Measurements from ENCODE around the gene CIZ1. TPM values are rescaled to one million over a fixed set of nuclear protein-coding genes. Genes with fewer than 3 reads are reported as not detected.

Gene CIZ1
- total and polyA plus RNA-seq, 10 of the 15 experiments (the other 5 are each of a cell fraction or from before 2014, with no cell fraction given), result 1.8 to 91.6 (median 35.4) TPM

DNA sequence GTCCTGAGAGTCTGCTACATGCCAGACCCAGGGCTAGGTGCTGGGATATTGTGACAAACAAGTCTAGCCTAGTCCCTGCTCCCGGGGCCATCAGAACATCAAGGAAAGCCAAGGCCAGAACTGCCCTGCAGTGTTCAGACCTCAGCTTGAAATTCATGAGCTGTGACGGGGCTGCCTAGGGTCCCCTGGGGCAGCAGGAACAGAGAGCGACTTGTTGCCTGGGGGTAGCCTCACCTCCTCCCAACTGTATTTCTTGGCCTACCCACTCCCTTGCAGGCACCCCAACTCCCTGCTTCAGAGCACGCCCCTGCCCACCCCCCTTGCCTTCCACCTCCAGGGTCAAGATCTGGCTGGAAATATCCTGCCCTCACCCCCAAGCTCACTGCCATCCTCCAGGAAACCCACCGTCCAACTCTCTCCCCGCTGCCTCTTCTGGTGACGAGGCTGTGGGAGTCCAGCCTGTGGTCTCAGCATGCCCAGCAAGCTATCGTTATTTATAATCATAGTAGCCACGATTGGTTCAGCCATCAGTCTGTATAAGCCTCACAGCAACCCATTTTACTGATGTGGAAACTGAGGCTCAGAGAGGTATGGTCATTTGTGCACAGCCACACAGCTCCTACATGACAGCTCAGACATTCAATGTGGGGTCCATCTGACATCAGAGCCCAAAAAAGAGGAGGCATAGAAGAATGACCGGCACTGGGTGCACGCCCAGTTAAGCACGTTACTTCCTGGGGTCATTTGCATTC lies 22.6 kb upstream of the CIZ1 start (continued):
- TF ChIP-seq, protein P1, sequence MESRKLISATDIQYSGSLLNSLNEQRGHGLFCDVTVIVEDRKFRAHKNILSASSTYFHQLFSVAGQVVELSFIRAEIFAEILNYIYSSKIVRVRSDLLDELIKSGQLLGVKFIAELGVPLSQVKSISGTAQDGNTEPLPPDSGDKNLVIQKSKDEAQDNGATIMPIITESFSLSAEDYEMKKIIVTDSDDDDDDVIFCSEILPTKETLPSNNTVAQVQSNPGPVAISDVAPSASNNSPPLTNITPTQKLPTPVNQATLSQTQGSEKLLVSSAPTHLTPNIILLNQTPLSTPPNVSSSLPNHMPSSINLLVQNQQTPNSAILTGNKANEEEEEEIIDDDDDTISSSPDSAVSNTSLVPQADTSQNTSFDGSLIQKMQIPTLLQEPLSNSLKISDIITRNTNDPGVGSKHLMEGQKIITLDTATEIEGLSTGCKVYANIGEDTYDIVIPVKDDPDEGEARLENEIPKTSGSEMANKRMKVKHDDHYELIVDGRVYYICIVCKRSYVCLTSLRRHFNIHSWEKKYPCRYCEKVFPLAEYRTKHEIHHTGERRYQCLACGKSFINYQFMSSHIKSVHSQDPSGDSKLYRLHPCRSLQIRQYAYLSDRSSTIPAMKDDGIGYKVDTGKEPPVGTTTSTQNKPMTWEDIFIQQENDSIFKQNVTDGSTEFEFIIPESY (IDR thresholded peaks at IDR 0.05), result no peak

GRCh38 chr9:128211981-128212281 lies 20.6 kb upstream of the CIZ1 start:
- H3K36me3 ChIP-seq (ENCODE audit: control insufficient read depth in 2 of 2, insufficient read depth in 2 of 2, low read length in 1 of 2), result no peaks in the 10 kb centered on the region
- no peaks in the 10 kb centered on the region for H3K4me1 ChIP-seq (ENCODE audit: control insufficient read depth, insufficient read depth, low read length)
- H3K27ac ChIP-seq (ENCODE audit: control insufficient read depth, insufficient read depth), result no peak overlapping the region
- POLR2A ChIA-PET, result no interaction called here
- H3K79me2 ChIP-seq (ENCODE audit: control insufficient read depth, insufficient read depth, low read length), result no peaks in the 10 kb centered on the region
- intact Hi-C loops (cut with micrococcal nuclease; ENCODE audit: unreplicated experiment), result no loop called here
- RAD21 ChIA-PET (ENCODE audit: unreplicated experiment), result no interaction called here
- no peak for FAIRE-seq
- H4K20me1 ChIP-seq (ENCODE audit: control insufficient read depth, insufficient read depth), result no peaks in the 10 kb centered on the region
- no peaks in the 10 kb centered on the region for H3K9me3 ChIP-seq (replicated peaks; ENCODE audit: control insufficient read depth, insufficient read depth, low read length)
- SMC1A ChIA-PET (ENCODE audit: uncharacterized antibody, unreplicated experiment), result no interaction called here
- no peak for DNase-seq (ENCODE audit: low read depth, low spot score)
- no peak overlapping the region for H3K4me2 ChIP-seq (ENCODE audit: control insufficient read depth, insufficient read depth)
- CTCF ChIA-PET, result interaction anchor here (0.8 to 1.0 kb wide), 3 partner anchors 13 to 21 kb away, joined by 3 to 4 read pairs (median 3); no protein-coding TSS in a partner anchor
- TF ChIP-seq CEBPB (IDR thresholded peaks at IDR 0.05; ENCODE audit: borderline replicate concordance in 1 of 2, low read depth in 2 of 2, low read length in 2 of 2), result no peak
- TF ChIP-seq BHLHE40 (IDR thresholded peaks at IDR 0.05; ENCODE audit: borderline replicate concordance in 1 of 2, low read depth in 2 of 2, low read length in 1 of 2), result 0 out of 4 replicates have a peak, but pooled peaks of 1 of the 2 experiments have one; percentile 21
- no peak overlapping the region for H3K4me3 ChIP-seq
- ATAC-seq, result no peak
- in situ Hi-C loops (cut with MboI), result no loop called here
- H3K9ac ChIP-seq (ENCODE audit: control insufficient read depth, insufficient read depth, low read length), result no peak overlapping the region
- peaks cover 0 to 2% of the 10 kb centered on the region in 2 experiments; a peak in 2 of 4 replicates for H3K27me3 ChIP-seq (replicated peaks in 1 of 2; ENCODE audit: control insufficient read depth in 2 of 2, insufficient read depth in 2 of 2, low read length in 1 of 2)
- H2AFZ ChIP-seq (ENCODE audit: control insufficient read depth, low read depth, low read length), result no peak overlapping the region
- 48% methylated on average over 2 of the region's 2 CpGs for WGBS (ENCODE audit: insufficient coverage, insufficient replicate concordance, low lambda C conversion rate, missing lambda C conversion rate)
- BruUV-seq (replicated peaks), result no TSS peak
